Suprapubic skin (tissue), 4 donors: ENCODE results near the gene MTMR2. TPM values are rescaled to one million over a fixed set of nuclear protein-coding genes. Genes with fewer than 3 reads are reported as not detected.

ENCODE experiments used
- DNase-seq, 2 donors: peaks; one replicate each; pipeline ENCODE4 v3.0.0-alpha.2; 2019; ENCODE audit warnings: low spot score in 2 of 2
- H3K27ac ChIP-seq: fragments of 200-600 bp; sonication (generic); one replicate; pipeline ENCODE4 v1.5.1; 2019
- H3K27me3 ChIP-seq: fragments of 200-600 bp; sonication (generic); one replicate; pipeline ENCODE4 v1.5.1; 2019
- H3K36me3 ChIP-seq: fragments of 200-600 bp; sonication (generic); one replicate; pipeline ENCODE4 v1.5.1; 2019
- H3K4me1 ChIP-seq: fragments of 200-600 bp; sonication (generic); one replicate; pipeline ENCODE4 v1.5.1; 2019
- H3K4me3 ChIP-seq: fragments of 200-600 bp; sonication (generic); one replicate; pipeline ENCODE4 v1.5.1; 2019; ENCODE audit warnings: mild to moderate bottlenecking
- H3K9me3 ChIP-seq: fragments of 200-600 bp; sonication (generic); one replicate; pipeline ENCODE4 v1.5.1; 2019
- EP300 ChIP-seq: sonication (generic); formaldehyde crosslinking; IDR thresholded peaks from one replicate; pipeline ENCODE4 v1.6.1; 2017; ENCODE audit warnings: antibody characterized with exemption
- POLR2A ChIP-seq, 2 donors: fragments of 450-650 bp; IDR thresholded peaks; one replicate each; pipeline ENCODE4 v1.6.1; 2017; ENCODE audit warnings: antibody characterized with exemption in 2 of 2, mild to moderate bottlenecking in 2 of 2, moderate library complexity in 2 of 2
- POLR2AphosphoS5 ChIP-seq, 3 donors: sonication (generic); formaldehyde crosslinking; IDR thresholded peaks; one replicate each; pipeline ENCODE4 v1.6.1; 2017; ENCODE audit warnings: antibody characterized with exemption in 3 of 3
- WGBS: methylation state at CpG from one replicate; pipeline ENCODE4 v1.1.5; 2018; 5-methylcytosine and 5-hydroxymethylcytosine counted together
- total RNA-seq, 4 donors: library from RNA; depleted of rRNA; stranded (reverse); fragments of >200 nt; gene quantifications; one replicate each; pipeline ENCODE4 v1.1.0, GENCODE V29; 2016
- TF ChIP-seq, protein P1 (sequence below), 2 donors: fragments of 200-600 bp in 1 of 2; fragments of 450-650 bp in 1 of 2; sonication (generic) in 1 of 2; IDR thresholded peaks; one replicate each; pipeline ENCODE4 v1.5.1; 2016 to 2019; ENCODE audit warnings: antibody characterized with exemption in 2 of 2, mild to moderate bottlenecking in 1 of 2, moderate library complexity in 1 of 2

The MTMR2 gene
- total RNA-seq, 4 donors from 2014 or later: 13.4 to 16.4 (median 15.0) TPM

DNA sequence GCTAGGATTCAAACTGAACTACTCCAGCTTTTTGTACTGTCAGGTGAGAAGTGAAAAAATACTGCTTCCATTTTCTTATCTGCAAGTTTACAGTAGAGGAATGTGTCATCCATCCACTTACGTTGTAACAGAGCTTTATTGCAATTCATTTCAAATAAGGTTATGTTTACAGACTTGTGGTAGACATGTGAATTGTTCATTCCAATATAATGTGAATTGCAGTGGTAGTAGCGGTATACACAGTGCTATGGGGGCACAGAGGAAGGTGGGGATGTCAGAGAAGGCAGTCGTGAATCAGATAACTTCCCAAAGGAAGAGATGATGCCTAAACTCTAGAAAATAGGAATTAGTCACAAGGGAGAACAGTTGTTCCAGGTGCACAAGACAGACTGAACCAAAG, 91.1 kb downstream of the MTMR2 start:
- WGBS: 81% methylated on average over 3 of the region's 3 CpGs
- no peak overlapping the region for H3K27ac ChIP-seq
- peaks cover 69% of the 10 kb centered on the region for H3K36me3 ChIP-seq
- H3K4me3 ChIP-seq: no peak overlapping the region
- peaks cover 5% of the 10 kb centered on the region for H3K4me1 ChIP-seq
- TF ChIP-seq, protein P1, sequence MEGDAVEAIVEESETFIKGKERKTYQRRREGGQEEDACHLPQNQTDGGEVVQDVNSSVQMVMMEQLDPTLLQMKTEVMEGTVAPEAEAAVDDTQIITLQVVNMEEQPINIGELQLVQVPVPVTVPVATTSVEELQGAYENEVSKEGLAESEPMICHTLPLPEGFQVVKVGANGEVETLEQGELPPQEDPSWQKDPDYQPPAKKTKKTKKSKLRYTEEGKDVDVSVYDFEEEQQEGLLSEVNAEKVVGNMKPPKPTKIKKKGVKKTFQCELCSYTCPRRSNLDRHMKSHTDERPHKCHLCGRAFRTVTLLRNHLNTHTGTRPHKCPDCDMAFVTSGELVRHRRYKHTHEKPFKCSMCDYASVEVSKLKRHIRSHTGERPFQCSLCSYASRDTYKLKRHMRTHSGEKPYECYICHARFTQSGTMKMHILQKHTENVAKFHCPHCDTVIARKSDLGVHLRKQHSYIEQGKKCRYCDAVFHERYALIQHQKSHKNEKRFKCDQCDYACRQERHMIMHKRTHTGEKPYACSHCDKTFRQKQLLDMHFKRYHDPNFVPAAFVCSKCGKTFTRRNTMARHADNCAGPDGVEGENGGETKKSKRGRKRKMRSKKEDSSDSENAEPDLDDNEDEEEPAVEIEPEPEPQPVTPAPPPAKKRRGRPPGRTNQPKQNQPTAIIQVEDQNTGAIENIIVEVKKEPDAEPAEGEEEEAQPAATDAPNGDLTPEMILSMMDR (IDR thresholded peaks at IDR 0.05): no peak
- no peak for TF ChIP-seq POLR2AphosphoS5 (IDR thresholded peaks at IDR 0.05)
- no peak for TF ChIP-seq POLR2A (IDR thresholded peaks at IDR 0.05)
- TF ChIP-seq EP300: no peak
- no peaks in the 10 kb centered on the region for H3K27me3 ChIP-seq
- H3K9me3 ChIP-seq: no peaks in the 10 kb centered on the region
- no peak for DNase-seq

DNA sequence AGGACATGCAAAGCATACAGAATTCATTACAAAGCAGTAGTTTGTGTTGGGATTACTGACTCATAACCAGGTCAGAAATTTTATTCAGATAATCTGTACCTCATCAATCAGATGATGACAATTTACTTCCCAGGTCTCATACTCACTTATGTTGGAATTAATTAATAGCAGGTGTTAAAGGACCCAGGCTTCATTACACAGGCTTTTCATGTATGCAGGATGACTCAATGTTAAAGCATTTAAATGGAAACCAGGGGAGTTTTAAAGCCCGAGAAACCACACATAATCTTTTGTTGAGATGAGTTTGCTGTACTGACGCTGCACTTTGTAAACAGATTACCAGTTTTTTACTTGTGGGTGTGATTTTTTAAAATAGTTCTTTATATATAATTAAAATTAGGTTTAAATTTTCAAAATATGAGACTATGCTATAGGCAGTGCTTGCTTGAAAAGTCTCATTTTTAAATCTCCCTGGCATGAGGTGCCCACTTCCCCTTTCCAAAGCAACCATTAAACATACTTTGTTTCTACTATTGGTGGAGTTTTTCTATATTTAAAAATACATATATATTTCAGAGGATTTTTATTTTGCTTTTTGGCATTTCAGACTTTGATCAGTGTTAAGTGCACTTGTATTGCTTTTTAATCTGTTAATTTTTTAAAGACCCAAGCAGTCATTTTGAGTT, 92.6 kb downstream of the MTMR2 start:
- TF ChIP-seq EP300: no peak
- Histone ChIP-seq H3K4me3 (no peak overlapping the region), H3K27ac (no peak overlapping the region), H3K36me3 (peaks cover 74% of the 10 kb centered on the region), H3K9me3 (no peaks in the 10 kb centered on the region), H3K4me1 (peaks cover 5% of the 10 kb centered on the region), H3K27me3 (no peaks in the 10 kb centered on the region)
- no peak for DNase-seq
- 62% methylated on average over 2 of the region's 2 CpGs for WGBS

DNA sequence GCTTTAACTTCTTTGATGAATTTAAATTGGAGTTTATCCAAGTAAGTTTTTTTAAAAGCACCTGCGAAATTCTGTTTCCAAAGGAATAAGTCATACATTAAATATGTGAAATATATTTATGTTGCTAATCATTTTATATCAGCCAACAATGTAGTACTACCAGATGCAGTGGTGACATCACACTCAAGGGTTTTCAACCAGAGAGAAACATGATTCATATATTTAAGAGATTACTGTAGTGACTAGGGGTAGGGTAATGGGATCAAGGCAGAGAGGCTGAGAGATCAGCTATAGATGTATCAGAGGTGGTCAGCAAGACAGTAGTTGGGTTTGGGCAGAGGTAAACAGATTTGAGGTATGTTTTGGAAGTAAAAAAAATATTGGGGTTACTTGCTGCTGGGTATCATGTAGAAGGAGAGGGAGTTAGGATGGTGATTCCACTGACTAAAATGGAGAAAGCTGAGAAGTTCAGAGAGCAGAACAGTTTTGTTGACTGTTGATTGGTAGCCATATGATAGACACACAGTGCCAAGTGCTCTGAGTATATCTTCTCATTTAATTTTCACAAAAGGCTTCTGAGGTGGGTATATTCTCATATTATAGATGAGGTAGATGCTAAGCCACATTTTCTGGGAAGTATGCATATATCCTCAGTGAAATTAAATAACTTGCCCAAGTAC, 94.2 kb downstream of the MTMR2 start:
- TF ChIP-seq POLR2A (IDR thresholded peaks at IDR 0.05) (no peak), EP300 (no peak), POLR2AphosphoS5 (IDR thresholded peaks at IDR 0.05) (no peak)
- TF ChIP-seq, protein P1 (IDR thresholded peaks at IDR 0.05): no peak
- WGBS: 92% methylated on average over 1 of the region's 1 CpG
- peaks cover 75% of the 10 kb centered on the region for H3K36me3 ChIP-seq
- no peak for DNase-seq
- no peak overlapping the region for H3K27ac ChIP-seq
- H3K4me3 ChIP-seq: no peak overlapping the region
- no peaks in the 10 kb centered on the region for H3K9me3 ChIP-seq
- H3K4me1 ChIP-seq: peaks cover 2% of the 10 kb centered on the region
- H3K27me3 ChIP-seq: no peaks in the 10 kb centered on the region

DNA sequence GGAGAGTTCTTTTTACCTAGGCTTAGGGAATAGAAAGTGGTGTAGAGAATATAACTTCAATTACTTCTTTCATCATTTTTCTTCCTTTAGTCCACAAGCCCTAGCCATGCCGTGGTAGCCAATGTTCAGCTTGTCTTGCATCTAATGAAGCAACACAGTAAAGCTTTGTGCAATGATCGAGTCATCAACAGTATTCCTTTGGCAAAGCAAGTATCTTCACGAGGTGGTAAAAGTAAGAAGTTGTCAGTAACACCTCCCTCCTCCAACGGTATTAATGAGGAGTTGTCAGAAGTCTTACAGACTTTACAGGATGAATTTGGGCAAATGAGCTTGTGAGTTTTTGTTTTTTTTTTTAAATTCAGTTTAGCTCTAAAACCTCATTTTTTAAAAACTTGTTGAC, 96.2 kb downstream of the MTMR2 start:
- DNase-seq: no peak
- peaks cover 2% of the 10 kb centered on the region for H3K4me1 ChIP-seq
- 81% methylated on average over 4 of the region's 4 CpGs for WGBS
- TF ChIP-seq POLR2A (IDR thresholded peaks at IDR 0.05) (no peak), EP300 (no peak), POLR2AphosphoS5 (IDR thresholded peaks at IDR 0.05) (no peak)
- TF ChIP-seq, protein P1 (IDR thresholded peaks at IDR 0.05): no peak
- H3K36me3 ChIP-seq: peaks cover 62% of the 10 kb centered on the region
- H3K27ac ChIP-seq: no peak overlapping the region
- no peaks in the 10 kb centered on the region for H3K27me3 ChIP-seq
- no peaks in the 10 kb centered on the region for H3K9me3 ChIP-seq
- H3K4me3 ChIP-seq: no peak overlapping the region

DNA sequence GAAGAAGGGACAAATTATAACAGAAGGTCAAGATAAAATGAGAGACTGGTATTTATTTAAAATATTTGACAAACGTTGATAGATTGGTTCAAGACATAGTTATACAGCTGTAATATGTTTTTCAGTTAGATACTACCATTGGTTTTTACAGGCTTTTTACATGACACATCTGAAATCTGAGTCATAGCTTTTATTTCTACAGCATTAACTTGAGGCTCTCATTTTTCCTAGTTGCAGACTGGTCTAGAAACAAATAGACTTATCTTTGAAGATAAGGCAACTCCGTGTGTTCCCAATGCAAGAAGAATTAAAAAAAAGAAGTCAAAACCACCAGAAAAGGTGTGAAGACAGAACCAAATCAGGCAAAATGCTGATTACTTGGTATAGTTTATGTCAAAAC, 102.3 kb downstream of the MTMR2 start:
- Histone ChIP-seq H3K27ac (no peak overlapping the region), H3K27me3 (no peaks in the 10 kb centered on the region), H3K36me3 (peaks cover 30% of the 10 kb centered on the region), H3K9me3 (no peaks in the 10 kb centered on the region), H3K4me3 (no peak overlapping the region), H3K4me1 (no peaks in the 10 kb centered on the region)
- WGBS: 77% methylated on average over 2 of the region's 2 CpGs
- TF ChIP-seq EP300: no peak
- TF ChIP-seq, protein P1 (IDR thresholded peaks at IDR 0.05): no peak
- TF ChIP-seq POLR2AphosphoS5 (IDR thresholded peaks at IDR 0.05): no peak
- no peak for TF ChIP-seq POLR2A (IDR thresholded peaks at IDR 0.05)
- DNase-seq: no peak
